HG03460 (cell line): ENCODE data around the gene TMEM203.

Experiments
- ATAC-seq: cut with Tn5 transposase; IDR thresholded peaks from one replicate; pipeline ENCODE4 v1.9.1; 2021; ENCODE audit not compliant: unreplicated experiment

TMEM203 gene

GRCh38 chr9:137219757-137220316 is 14.4 kb upstream of the TMEM203 start:
- no peak for ATAC-seq

- ATAC-seq: no peak
Measured at GRCh38 chr9:137218754-137219271, 13.4 kb upstream of the TMEM203 start.

GRCh38 chr9:137218212-137218753 is 12.8 kb upstream of the TMEM203 start:
- no peak for ATAC-seq

GRCh38 chr9:137217276-137218211 is 12.1 kb upstream of the TMEM203 start:
- ATAC-seq: no peak

GRCh38 chr9:137216188-137216965 is 10.9 kb upstream of the TMEM203 start:
- no peak for ATAC-seq

GRCh38 chr9:137215196-137215986 is 9.9 kb upstream of the TMEM203 start:
- no peak for ATAC-seq

- ATAC-seq: no peak
Measured at GRCh38 chr9:137214620-137215019, 9.2 kb upstream of the TMEM203 start.

GRCh38 chr9:137213160-137214060 is 8.0 kb upstream of the TMEM203 start:
- no peak for ATAC-seq

GRCh38 chr9:137212520-137212919 is 7.1 kb upstream of the TMEM203 start:
- no peak for ATAC-seq

GRCh38 chr9:137211532-137211931 is 6.1 kb upstream of the TMEM203 start:
- ATAC-seq: no peak

GRCh38 chr9:137206602-137207001 is 1.2 kb upstream of the TMEM203 start:
- ATAC-seq: no peak

GRCh38 chr9:137204731-137205125 is 720 bp downstream of the TMEM203 start:
- no peak for ATAC-seq

GRCh38 chr9:137202966-137203365 is 2.5 kb downstream of the TMEM203 start:
- no peak for ATAC-seq

- ATAC-seq: no peak
Measured at GRCh38 chr9:137201205-137201868, 4.1 kb downstream of the TMEM203 start.

- peak; percentile 81 for ATAC-seq
Measured at GRCh38 chr9:137200311-137201204, 4.9 kb downstream of the TMEM203 start, which contains the start of gene TPRN. Gene TPRN, minus strand, starts transcription at chr9:137200741. Its CDS starts 30 bp downstream, at chr9:137200711.

- ATAC-seq: no peak
Measured at GRCh38 chr9:137199411-137200121, 5.9 kb downstream of the TMEM203 start.

GRCh38 chr9:137198902-137199283 is 6.6 kb downstream of the TMEM203 start:
- no peak for ATAC-seq
